HL-60/S4 treated with retinoic acid at 250 ng/mL for 4 days and 3 days (cell line): ENCODE data around the gene C18orf63.

Source experiments
- in situ Hi-C: fragments of 300-500 bp; cut with MboI; formaldehyde crosslinking; loops from 2 replicates; pipeline ENCODE4 v1.7.0; 2022; ENCODE audit warnings: low sequenced_read_pairs

Gene C18orf63

DNA sequence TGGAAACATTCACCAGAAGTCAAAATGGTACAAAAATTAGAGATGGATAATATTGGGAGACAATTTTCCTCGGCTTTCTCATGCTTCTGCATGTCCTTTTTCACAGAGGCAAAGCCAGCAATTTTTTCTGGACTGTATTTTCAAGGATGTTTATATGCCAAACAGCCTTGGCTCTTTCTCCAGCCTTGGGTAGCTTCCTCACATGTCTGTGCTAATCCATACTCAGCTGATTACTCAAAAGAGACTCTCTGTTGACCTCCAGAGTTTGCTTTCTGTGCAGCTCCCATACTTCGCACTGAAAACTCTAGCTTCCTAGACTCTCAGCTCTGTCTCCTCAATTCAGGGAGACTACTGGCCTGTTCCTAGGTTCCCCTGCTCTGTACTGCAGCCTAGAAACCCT, 10.6 kb downstream of the C18orf63 start:
- in situ Hi-C loops, result loop anchor here (25.0 kb wide), 1 partner anchor 139 kb away; no protein-coding TSS in a partner anchor

DNA sequence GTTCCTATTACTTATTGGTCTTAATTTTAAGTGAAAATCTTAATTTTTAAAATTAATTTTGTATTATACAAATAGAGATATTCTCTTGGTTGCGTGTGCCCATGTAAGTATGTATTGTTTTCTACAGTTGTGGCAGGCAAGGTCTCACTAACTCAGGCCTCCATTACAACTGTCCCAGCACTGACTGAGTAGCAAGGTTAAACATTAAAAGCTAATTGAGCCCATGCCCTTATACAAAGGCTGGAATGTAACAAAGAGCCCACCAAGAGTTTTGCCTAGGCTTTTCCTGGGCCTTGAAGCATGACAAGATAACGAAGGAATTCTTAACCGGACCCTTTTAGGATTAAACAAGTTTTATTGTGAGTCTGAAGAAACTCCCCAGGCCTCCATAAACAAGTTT, 11.2 kb downstream of the C18orf63 start:
- in situ Hi-C loops, result loop anchor here (25.0 kb wide), 1 partner anchor 139 kb away; no protein-coding TSS in a partner anchor

DNA sequence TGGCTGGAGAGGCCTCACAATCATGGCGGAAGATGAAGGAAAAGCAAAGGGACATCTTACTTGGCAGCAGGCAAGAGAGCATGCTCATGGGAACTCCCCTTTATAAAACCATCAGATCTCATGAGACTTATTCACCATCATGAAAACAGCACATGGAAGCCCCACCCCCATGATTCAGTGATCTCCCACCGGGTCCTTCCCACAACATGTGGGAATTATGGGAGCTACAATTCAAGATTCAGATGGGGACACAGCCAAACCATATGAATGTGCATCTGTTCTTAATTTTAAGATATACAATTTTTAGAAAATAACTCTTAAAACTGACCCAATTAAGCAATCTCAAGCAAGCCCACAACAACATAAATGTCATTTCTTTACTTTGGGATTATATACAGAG, 12.6 kb downstream of the C18orf63 start:
- in situ Hi-C loops, result loop anchor here (25.0 kb wide), 1 partner anchor 141 kb away; no protein-coding TSS in a partner anchor

DNA sequence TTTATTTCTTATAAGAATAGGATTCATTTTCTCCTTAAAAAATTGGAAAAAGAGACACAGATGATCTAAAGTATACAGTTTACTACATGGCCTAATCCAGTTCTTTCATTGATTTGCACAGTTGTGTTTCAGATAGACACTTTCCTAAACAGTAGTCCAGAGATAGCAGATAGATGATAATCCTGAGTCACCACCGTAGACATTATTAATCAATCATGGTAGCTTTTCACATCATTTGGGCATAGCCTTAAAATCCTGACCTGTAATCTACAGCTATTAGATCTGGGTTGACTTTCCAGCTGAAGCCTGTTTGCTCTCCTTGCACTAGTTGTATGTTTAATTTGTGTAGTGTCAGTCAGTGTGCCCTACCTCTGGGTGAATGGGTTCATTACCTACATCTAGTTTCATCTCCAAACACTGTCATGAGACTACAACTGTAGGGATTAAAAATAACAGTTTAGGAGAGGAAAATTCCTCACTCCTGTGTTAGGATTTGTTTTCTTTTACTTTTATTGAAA, 14.1 kb downstream of the C18orf63 start:
- in situ Hi-C loops, result loop anchor here (25.0 kb wide), 1 partner anchor 142 kb away; no protein-coding TSS in a partner anchor

DNA sequence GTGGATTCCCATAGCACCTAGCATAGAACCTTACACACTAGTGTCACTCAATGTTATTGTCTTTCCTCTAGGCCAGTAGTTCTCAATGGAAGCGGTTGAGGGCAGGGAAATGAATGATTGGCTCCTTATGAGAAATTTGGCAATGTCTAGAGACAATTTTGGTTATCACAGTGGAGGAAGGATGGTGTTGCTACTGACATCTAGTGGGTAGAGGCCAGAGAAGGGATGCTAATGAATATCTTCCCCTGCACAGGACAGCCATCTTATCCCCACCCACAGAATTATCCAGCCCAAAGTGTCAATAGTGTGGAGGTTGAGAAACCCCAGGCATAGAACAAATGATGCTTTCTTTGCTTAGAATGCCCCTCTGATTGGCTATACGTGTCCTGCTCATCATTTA, 15.8 kb downstream of the C18orf63 start:
- in situ Hi-C loops, result loop anchor here (25.0 kb wide), 1 partner anchor 144 kb away; no protein-coding TSS in a partner anchor

GRCh38 chr18:74333091-74333490, 17.5 kb downstream of the C18orf63 start:
- in situ Hi-C loops, result loop anchor here (25.0 kb wide), 1 partner anchor 146 kb away; no protein-coding TSS in a partner anchor

DNA sequence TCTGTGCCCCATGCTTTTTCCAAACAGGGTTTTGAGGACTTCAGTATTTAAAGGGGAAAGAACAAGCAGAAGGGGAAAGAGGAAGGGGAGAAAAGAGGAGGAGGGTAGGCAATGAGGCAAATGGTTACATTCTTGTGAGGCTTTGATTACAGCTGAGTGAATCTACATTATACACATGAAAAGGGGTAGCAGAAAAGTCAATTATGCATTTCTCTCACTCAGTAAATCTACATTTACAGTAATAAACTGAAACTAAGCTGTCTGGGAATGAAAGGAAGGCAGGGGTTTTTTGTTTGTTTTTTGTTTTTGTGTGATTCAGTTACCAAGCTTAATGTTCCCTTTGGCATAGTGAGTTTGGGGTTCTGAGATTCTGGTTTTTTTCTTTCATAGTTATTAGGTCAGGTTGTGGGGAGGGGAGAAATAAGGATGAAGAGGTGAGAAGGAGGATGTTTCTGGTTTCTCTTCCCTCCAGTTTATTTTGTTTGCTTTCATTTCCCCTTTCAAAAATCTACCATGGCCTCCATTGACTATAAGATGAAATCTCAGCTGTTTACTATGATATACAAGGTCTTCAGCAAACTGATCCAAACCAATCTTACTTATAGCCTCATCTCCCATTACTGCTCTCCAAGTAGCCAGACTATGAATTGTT, 18.7 kb downstream of the C18orf63 start:
- in situ Hi-C loops, result loop anchor here (25.0 kb wide), 1 partner anchor 147 kb away; no protein-coding TSS in a partner anchor

DNA sequence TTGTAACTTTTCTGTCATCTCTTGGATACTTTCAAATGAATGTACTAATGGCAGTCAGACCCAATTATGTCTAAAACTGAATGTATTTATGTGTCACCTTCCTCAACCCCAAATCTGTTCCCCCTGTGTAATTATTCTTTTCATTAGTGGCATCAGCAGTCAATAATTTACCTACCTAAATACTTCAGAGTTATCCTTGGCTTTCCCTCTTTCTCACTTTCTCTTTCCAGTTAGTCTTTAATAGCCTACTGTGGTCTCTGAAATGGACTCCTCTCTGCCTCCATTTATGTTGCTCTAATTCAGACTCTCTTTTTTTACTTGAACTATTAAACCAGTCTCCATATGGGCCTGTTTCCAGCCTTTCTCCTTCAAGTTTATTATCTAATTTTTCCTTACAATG, 21.0 kb downstream of the C18orf63 start:
- in situ Hi-C loops, result loop anchor here (25.0 kb wide), 1 partner anchor 149 kb away; no protein-coding TSS in a partner anchor

DNA sequence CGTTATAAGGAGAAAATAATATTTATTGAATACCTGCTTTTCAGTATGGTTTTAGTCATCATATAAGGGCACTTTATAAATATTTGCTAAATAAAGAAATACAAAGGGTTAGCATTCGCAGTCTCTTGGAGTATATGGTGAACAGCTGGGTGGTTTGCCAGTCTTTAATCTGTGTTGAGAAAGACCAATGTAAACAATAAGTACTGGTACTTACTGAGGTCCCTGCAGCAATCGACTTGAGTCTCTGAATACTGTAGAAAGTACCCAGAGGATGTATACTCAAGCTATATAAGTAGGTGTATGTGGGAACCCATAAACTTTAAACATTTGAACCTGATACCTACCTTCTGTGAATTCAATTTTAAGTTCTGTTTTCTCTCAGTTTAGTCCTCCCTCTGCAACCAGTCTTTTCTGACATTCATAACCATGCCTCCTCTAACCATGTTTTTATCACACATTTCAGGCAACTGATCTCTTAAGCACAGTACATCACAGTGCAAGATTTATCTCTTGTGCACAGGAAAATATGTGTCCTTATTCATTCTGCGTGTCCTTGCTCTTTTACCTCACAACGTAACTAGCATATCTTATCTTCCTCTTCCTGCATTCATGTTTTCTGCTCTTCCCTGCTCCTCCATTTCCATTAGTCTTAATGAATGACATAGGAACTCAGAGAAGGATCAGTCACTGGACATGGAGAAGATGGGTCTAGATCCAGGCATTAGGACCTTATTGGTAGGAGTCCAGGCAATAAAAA, 21.7 kb downstream of the C18orf63 start:
- in situ Hi-C loops, result loop anchor here (25.0 kb wide), 1 partner anchor 150 kb away; no protein-coding TSS in a partner anchor

DNA sequence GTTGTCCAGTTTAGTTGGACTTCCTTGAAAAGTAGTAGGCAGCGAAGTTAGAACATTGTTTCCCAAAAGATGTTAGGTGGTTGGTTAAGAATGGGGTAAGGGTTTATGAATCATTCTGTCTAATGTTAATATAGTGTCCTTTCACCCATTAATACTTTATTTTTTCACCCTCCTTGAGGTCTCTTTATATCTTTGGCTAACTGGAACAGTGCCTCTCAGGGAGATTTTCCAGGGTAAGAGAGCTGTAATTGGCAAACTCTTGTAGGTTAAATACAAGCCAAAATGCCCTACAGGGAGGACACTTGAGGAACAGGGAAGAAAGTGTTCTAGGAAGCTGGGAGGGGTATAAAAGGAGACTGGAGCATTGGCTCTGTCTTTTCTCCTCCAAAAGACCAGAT, 22.3 kb downstream of the C18orf63 start:
- in situ Hi-C loops, result loop anchor here (25.0 kb wide), 1 partner anchor 151 kb away; no protein-coding TSS in a partner anchor

GRCh38 chr18:74342416-74343043, 26.9 kb downstream of the C18orf63 start:
- in situ Hi-C loops, result loop anchor here (25.0 kb wide), 1 partner anchor 155 kb away; no protein-coding TSS in a partner anchor

GRCh38 chr18:74346206-74346605, 30.6 kb downstream of the C18orf63 start:
- in situ Hi-C loops, result loop anchor here (25.0 kb wide), 1 partner anchor 159 kb away; no protein-coding TSS in a partner anchor

- in situ Hi-C loops, result loop anchor here (25.0 kb wide), 1 partner anchor 161 kb away; no protein-coding TSS in a partner anchor
These were observed 32.9 kb downstream of the C18orf63 start for GRCh38 chr18:74348581-74348980.

DNA sequence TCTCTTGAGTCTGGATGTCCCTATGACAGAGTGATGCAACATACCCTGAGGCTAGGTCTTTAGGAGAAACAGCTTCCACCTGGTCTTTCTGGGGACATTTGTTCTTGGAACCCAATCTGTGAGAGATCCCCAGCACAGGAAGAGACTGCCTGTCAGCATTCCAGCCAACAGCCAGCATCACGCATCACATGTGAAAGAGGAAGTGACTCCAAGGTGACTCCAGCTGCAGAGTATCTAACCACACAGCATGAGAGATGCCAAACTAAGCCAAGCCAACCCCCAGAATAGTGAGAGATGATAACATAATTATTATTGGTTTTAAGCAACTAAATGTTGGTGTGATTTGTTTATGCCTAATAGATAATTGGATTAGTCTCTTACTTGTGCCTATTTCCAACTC, 35.7 kb downstream of the C18orf63 start:
- in situ Hi-C loops, result no loop called here

GRCh38 chr18:74353169-74353775, 37.6 kb downstream of the C18orf63 start:
- in situ Hi-C loops, result no loop called here

- in situ Hi-C loops, result no loop called here
These were observed 41.3 kb downstream of the C18orf63 start for GRCh38 chr18:74356959-74357358.

GRCh38 chr18:74360852-74361655, 45.4 kb downstream of the C18orf63 start:
- in situ Hi-C loops, result no loop called here

- in situ Hi-C loops, result no loop called here
These were observed 52.3 kb downstream of the C18orf63 start for GRCh38 chr18:74367905-74368304.

DNA sequence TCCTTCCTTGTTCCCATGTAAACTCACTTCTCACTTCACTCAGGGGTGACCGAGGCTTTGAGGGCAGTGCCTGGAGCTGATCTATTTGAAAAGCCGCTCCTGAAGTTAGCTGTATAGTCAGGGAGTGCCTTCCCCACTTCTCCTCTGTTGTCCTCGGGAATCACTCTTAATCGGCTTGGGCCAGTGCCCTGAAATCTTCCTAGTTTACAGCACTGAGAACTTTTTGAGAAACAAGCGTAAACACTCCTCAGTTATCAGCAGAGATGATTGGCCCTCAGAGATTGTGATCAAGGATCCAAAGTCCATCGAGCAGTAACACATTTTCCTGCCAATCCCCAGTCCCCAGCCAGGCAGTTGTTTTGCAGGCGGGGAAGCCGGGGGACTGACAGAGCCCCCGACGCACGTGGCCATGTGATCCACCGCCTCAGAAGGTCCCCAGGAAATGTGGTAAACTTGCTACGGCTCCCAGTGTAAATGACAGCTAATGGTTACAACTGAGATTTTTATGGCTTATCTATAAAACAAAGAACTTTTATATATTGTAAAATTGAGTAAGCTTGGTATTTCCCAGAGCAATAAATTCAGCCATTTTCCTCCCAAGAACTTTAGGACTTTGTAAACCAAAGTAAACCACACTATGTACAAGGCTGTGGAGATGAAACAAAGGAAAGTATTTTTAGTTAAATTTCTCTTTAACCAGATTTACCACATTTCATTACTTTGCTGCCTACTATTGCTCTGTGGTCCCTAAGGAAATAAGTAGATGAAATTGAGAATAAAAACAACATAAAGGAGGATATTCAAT, 53.5 kb downstream of the C18orf63 start:
- in situ Hi-C loops, result no loop called here
